SK-N-MC (cell line): ENCODE results near the gene MPV17L2.

Source experiments
- EZH2 ChIP-seq: fragments of 200-600 bp; sonication (generic); IDR thresholded peaks from one replicate; pipeline ENCODE4 v1.6.1; 2017; ENCODE audit warnings: antibody characterized with exemption
- FOXP2 ChIP-seq: optimal IDR thresholded peaks from 2 replicates; pipeline ENCODE3; 2011; ENCODE audit warnings: mild to moderate bottlenecking, moderate library complexity; ENCODE audit not compliant: insufficient read depth; ENCODE audit errors: extremely low read length, control extremely low read depth
- POLR2AphosphoS5 ChIP-seq: IDR thresholded peaks from 2 replicates; pipeline ENCODE4 v1.6.1; 2012; ENCODE audit warnings: mild to moderate bottlenecking, low read depth, low read length, borderline replicate concordance

GRCh38 chr19:18192673-18193387 lies at the start of gene MPV17L2:
- TF ChIP-seq POLR2AphosphoS5 (peak; percentile 58), EZH2 (no peak), FOXP2 (no peak)
